HTR-8/SVneo (cell line): ENCODE measurements around the gene KAZALD1.

Experiments
- DNase-seq: peaks from one replicate; pipeline ENCODE4 v3.0.0; 2011; ENCODE audit warnings: low spot score, mixed read lengths; ENCODE audit not compliant: insufficient read length
- FAIRE-seq: peaks from 2 replicates; lab custom pipeline; 2011; peaks lifted over from hg19 to GRCh38; lab: Jason Lieb, UNC

Gene KAZALD1

DNA sequence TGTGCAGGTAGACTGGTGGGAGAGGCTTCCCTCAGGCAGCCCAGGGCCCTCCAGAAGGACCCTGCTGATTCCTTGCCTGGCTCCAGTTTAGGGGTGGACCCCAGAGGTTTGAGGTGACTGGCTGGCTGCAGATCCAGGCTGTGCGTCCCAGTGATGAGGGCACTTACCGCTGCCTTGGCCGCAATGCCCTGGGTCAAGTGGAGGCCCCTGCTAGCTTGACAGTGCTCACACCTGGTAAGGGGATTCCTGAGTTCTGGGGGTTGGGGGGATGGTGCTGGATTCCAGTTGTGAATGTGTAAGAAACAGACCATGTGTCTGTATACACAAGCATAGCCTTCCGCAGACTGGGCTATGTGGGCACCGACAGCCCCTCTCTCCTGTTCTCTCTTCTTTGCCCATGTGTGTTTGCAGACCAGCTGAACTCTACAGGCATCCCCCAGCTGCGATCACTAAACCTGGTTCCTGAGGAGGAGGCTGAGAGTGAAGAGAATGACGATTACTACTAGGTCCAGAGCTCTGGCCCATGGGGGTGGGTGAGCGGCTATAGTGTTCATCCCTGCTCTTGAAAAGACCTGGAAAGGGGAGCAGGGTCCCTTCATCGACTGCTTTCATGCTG, 2.7 kb downstream of the KAZALD1 start:
- FAIRE-seq, result no peak

DNA sequence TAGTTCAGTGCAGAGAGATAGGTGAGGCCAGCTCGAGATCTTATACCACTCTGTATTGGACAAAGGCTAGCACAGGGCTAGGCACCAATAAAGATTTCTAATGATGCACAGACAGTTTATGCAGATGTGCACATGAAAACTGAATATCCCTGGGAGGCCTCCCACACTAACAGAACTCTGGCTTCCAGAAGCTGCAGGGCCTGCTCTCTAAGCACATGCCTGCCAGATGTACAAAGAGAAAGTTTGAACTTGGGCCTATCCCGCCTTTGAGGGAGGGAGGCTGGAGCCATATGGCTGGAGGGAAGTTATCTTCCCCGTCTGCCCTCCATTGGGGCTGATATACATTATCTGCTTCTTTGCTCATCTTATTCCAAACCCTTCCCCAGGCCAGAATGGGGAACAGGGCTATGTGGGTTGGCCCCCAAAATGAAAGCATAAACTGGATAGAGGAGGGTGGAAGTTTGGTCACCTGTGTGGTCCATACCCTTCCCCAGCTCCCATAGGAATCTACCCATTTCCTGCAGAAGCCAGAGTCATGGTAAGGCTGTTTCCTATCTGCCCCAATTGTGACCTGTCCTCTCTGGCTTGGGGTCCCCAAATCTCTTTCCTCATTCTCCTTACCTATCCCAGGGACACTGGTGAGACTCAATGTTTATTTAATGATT, 3.8 kb downstream of the KAZALD1 start:
- FAIRE-seq (no peak), DNase-seq (no peak)

More for the DNA sequence above, 2.7 kb downstream of the KAZALD1 start:
- no peak for DNase-seq

- FAIRE-seq (peak; percentile 51), DNase-seq (peak; percentile 78)
These were observed 4.5 kb downstream of the KAZALD1 start for GRCh38 chr10:101066146-101066895.

- DNase-seq (no peak), FAIRE-seq (no peak)
These were observed 5.1 kb downstream of the KAZALD1 start for GRCh38 chr10:101066896-101067355.

GRCh38 chr10:101067356-101068083, 5.7 kb downstream of the KAZALD1 start:
- DNase-seq (peak; percentile 86), FAIRE-seq (peak; percentile 48)

- DNase-seq, result no peak
- no peak for FAIRE-seq
These were observed 7.7 kb downstream of the KAZALD1 start for GRCh38 chr10:101069441-101069840.

DNA sequence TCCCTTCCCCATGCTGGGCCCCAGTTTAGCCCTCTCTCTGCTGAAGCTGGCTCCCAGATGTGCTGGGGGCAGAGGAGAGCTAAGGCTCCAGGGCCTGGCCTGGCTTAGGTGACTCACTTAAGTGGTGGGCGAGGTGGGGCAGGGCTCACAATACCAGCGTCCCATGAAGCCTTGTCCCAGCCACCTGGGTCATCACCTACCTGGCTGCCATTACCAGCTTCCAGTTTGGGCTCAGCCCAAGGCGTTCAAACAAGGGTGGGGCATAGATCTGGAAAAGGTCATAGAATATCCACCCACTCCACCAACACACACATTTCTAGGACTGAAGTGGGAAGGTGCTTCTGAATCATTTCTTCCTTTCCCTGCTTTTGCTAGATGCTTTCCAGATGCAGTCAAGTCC, 8.3 kb downstream of the KAZALD1 start:
- FAIRE-seq (no peak), DNase-seq (no peak)

DNA sequence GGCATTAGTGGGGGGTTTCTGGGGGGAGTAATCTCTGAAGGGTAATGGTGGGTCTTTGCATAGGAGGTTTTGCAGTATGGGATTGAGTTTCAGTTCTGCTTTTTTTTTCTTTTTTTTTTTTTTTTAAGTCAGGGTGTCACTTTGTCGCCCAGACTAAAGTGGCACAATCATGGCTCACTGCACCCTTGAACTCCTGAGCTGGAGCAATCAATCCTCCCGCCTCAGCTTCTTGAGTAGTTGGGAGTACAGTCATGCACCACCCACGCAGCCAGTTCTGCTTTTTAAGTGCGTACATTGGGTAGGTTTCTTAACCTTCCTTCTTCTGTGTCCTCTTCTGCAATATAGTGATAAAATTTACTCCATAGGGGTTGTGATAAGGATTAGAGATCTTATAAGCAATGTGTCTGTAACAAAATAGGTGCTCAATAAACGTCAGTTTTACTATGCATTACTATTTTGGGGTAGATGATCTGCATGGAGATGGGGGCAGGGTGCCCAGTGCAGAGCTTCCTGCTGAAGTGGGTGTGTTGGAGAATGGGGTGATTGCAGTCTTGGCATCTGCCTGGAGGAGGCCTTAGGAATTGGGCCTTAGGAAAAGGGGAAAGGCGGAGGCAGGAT, 9.6 kb downstream of the KAZALD1 start:
- DNase-seq, result no peak
- FAIRE-seq, result no peak

GRCh38 chr10:101071885-101072433, 10.2 kb downstream of the KAZALD1 start:
- DNase-seq (no peak), FAIRE-seq (no peak)

- DNase-seq (no peak), FAIRE-seq (no peak)
These were observed 11.1 kb downstream of the KAZALD1 start for GRCh38 chr10:101072923-101073322.

DNA sequence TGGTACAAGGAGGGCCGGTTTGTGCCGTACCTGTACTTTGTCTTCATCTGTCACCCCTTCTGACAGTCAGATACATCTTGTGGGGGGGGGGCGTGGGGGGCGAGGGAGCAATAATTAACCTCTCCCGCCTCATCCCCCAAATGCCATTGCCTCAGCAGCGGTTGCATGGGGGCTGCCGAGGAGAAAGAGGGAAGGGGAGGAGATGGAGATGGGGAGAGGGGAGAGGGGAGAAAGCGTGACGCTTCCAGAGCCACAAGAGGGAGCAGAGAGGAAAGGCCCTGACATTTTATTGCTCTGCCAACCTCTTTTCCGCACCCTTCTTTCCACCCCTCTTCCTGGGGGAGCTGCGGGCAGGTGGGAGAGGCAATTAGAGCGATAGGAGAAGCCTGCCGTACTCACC, 11.8 kb downstream of the KAZALD1 start:
- no peak for DNase-seq
- FAIRE-seq, result no peak

- FAIRE-seq (no peak), DNase-seq (no peak)
These were observed 14.0 kb downstream of the KAZALD1 start for GRCh38 chr10:101075775-101076174.

DNA sequence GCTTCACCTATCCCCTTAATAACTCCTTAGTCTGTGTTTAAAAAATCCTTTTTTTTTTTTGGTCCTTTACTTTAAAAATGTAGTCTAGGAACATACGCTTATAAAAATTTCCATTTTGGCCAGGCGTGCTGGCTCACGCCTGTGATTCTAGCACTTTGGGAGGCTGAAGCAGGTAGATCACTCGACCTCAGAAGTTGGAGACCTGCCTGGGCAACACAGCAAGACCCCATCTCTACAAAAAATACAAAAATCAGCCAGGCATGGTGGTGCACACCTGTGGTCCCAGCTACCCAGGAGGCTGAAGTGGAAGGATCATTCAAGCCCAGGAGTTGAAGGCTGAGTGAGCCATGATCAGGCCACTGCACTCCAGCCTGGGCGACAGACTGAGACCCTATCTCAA, 14.8 kb downstream of the KAZALD1 start:
- DNase-seq, result no peak
- FAIRE-seq, result no peak

- no peak for FAIRE-seq
These were observed 18.1 kb downstream of the KAZALD1 start for GRCh38 chr10:101079874-101080273.

GRCh38 chr10:101080933-101081931, 19.4 kb downstream of the KAZALD1 start:
- FAIRE-seq (no peak), DNase-seq (no peak)

More at GRCh38 chr10:101079874-101080273, 18.1 kb downstream of the KAZALD1 start:
- DNase-seq, result no peak

DNA sequence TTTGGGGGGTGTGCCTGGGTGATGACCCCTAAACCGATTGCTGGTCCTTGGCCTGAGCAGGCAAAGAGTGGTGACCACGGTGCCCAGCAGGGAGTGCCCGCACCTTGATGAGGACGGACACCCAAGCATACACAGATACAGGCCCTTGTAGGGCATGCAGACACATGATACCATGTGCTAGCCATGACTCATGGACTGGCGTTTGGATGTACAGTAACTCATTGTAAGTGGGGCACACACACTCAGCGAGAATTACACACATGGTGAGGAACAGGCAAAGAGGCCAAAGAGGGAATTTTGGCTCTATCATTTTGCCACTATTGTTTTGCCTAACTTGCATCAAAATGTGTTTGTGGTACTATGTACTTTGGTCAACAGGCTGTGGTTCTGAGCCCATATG, 24.1 kb downstream of the KAZALD1 start:
- DNase-seq, result no peak
- no peak for FAIRE-seq

DNA sequence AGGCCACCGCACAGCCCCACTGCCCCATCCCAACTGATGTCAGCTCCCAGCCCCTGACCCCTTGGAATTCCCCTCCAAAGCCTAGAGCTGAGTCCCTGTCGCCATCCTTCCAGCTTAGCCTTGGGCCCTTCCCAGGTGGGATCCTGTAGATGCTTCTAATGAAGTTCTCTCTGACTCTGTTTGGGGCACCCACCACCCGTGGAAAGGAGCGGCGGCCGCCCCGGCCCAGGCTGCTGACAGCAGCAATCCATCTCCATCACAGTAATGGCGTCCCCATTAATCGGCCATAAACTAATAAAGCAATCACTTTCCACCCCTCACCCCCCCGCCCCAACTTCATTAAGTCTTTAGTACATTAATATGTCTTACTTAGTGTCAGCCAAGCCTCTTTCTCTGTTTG, 25.6 kb downstream of the KAZALD1 start:
- no peak for FAIRE-seq
- no peak for DNase-seq

GRCh38 chr10:101087965-101088364, 26.2 kb downstream of the KAZALD1 start:
- no peak for FAIRE-seq
- DNase-seq, result no peak
